Endothelial cell of umbilical vein (primary cell): ENCODE data around the gene ZKSCAN1. TPM values are rescaled to one million over a fixed set of nuclear protein-coding genes. Genes with fewer than 3 reads are reported as not detected.

ENCODE experiments used
- BruUV-seq: library from RNA; stranded (reverse); fragments of 400-500 nt; replicated peaks from 2 replicates; lab custom pipeline; 2021; lab: Mats Ljungman, UMichigan
- CTCF ChIA-PET: fragments of 300-600, 350-600 bp; sonication (Branson Sonifier 250); formaldehyde crosslinking; loops from one replicate; lab custom pipeline; 2021; ENCODE audit warnings: antibody characterized with exemption, inconsistent platforms; lab: Charles Lee
- POLR2A ChIA-PET: fragments of 300-600, 350-600 bp; sonication (Branson Sonifier 250); formaldehyde crosslinking; loops from one replicate; lab custom pipeline; 2021; ENCODE audit warnings: antibody characterized with exemption, inconsistent platforms; lab: Charles Lee
- DNase-seq: peaks from one replicate; pipeline ENCODE4 v3.0.0-alpha.2; 2011; ENCODE audit warnings: low read depth, low spot score
- FAIRE-seq: peaks from 2 replicates; lab custom pipeline; 2011; peaks lifted over from hg19 to GRCh38; lab: Jason Lieb, UNC
- H2AFZ ChIP-seq: 2 replicates; pipeline ENCODE4 v1.6.0; 2012; ENCODE audit warnings: low read depth, low read length, control low read depth, inconsistent platforms
- H3K27ac ChIP-seq: 2 replicates; pipeline ENCODE4 v1.5.1; 2011; ENCODE audit warnings: low read depth, mild to moderate bottlenecking, control low read depth, low read length, moderate library complexity; ENCODE audit not compliant: insufficient read depth
- H3K27me3 ChIP-seq, 2 experiments: 2 replicates each; pipeline versions ENCODE4 v1.6.0 to v1.6.1; 2011; ENCODE audit warnings: low read length in 2 of 2, mixed read lengths in 1 of 2; ENCODE audit not compliant: control insufficient read depth in 2 of 2, insufficient read depth in 2 of 2
- H3K36me3 ChIP-seq, 2 experiments: 2 replicates in 1 of 2; 3 replicates in 1 of 2; pipeline ENCODE4 v1.5.1; 2011; ENCODE audit warnings: low read length in 2 of 2, mild to moderate bottlenecking in 1 of 2, moderate library complexity in 1 of 2; ENCODE audit not compliant: control insufficient read depth in 2 of 2, insufficient read depth in 2 of 2; ENCODE audit errors: extremely low read depth in 1 of 2
- H3K4me1 ChIP-seq: 3 replicates; pipeline ENCODE4 v1.5.1; 2011; ENCODE audit warnings: mild to moderate bottlenecking, low read length; ENCODE audit not compliant: control insufficient read depth, insufficient read depth; ENCODE audit errors: extremely low read depth
- H3K4me2 ChIP-seq: 2 replicates; pipeline ENCODE4 v1.6.1; 2011; ENCODE audit warnings: low read length, control low read depth, mixed read lengths; ENCODE audit not compliant: insufficient read depth
- H3K4me3 ChIP-seq, 3 experiments: fragments of 200-600 bp in 1 of 3; sonication (generic), shearing (Covaris generic) in 1 of 3; replicated peaks in 1 of 3; 2 replicates each; pipeline ENCODE4 v1.5.1; 2011 to 2016; ENCODE audit warnings: control low read depth in 3 of 3, low read length in 3 of 3, mild to moderate bottlenecking in 2 of 3, inconsistent platforms in 1 of 3, low read depth in 1 of 3, moderate library complexity in 1 of 3; ENCODE audit not compliant: insufficient read depth in 1 of 3
- H3K79me2 ChIP-seq: 2 replicates; pipeline ENCODE4 v1.6.0; 2012; ENCODE audit warnings: low read length, inconsistent platforms; ENCODE audit not compliant: control insufficient read depth, insufficient read depth
- H3K9ac ChIP-seq: replicated peaks from 2 replicates; pipeline ENCODE3; 2011; ENCODE audit warnings: low read length, control low read depth; ENCODE audit not compliant: insufficient read depth; ENCODE audit errors: extremely low read depth
- H3K9me1 ChIP-seq: replicated peaks from 3 replicates; pipeline ENCODE4 v1.6.0; 2011; ENCODE audit warnings: mild to moderate bottlenecking, low read length; ENCODE audit not compliant: control insufficient read depth, insufficient read depth; ENCODE audit errors: extremely low read depth
- H3K9me3 ChIP-seq: replicated peaks from 2 replicates; pipeline ENCODE4 v1.5.1; 2012; ENCODE audit warnings: low read length, inconsistent platforms; ENCODE audit not compliant: control insufficient read depth, insufficient read depth
- H4K20me1 ChIP-seq: replicated peaks from 2 replicates; pipeline ENCODE3; 2011; ENCODE audit warnings: mild to moderate bottlenecking, low read length; ENCODE audit not compliant: control insufficient read depth, insufficient read depth; ENCODE audit errors: extremely low read depth
- EZH2 ChIP-seq: IDR thresholded peaks from 2 replicates; pipeline ENCODE4 v1.6.1; 2012; ENCODE audit warnings: borderline replicate concordance, low read depth, mild to moderate bottlenecking, moderate library complexity, low read length, inconsistent platforms; ENCODE audit not compliant: severe bottlenecking
- FOS ChIP-seq: IDR thresholded peaks from 2 replicates; pipeline ENCODE4 v1.6.1; 2011; ENCODE audit warnings: mild to moderate bottlenecking, low read length, moderate library complexity, borderline replicate concordance; ENCODE audit not compliant: insufficient read depth
- GATA2 ChIP-seq: IDR thresholded peaks from 2 replicates; pipeline ENCODE4 v1.7.0; 2011; ENCODE audit warnings: low read depth, mild to moderate bottlenecking, moderate library complexity, mixed read lengths, low read length; ENCODE audit not compliant: insufficient read length, insufficient read depth
- JUN ChIP-seq: IDR thresholded peaks from 2 replicates; pipeline ENCODE4 v1.6.1; 2011; ENCODE audit warnings: borderline replicate concordance, low read depth; ENCODE audit not compliant: insufficient read length, insufficient read depth
- MYC ChIP-seq: IDR thresholded peaks from one replicate; pipeline ENCODE4 v1.6.1; 2011; ENCODE audit warnings: mild to moderate bottlenecking, low read depth, low read length
- POLR2A ChIP-seq: IDR thresholded peaks from 2 replicates; pipeline ENCODE4 v1.6.1; 2012; ENCODE audit warnings: low read depth, mild to moderate bottlenecking, control low read depth, low read length
- POLR2AphosphoS5 ChIP-seq: IDR thresholded peaks from 2 replicates; pipeline ENCODE4 v1.6.1; 2012; ENCODE audit warnings: low read depth, mild to moderate bottlenecking, control low read depth, low read length, moderate library complexity; ENCODE audit not compliant: insufficient read depth
- dilution Hi-C: fragments of 300-500 bp; cut with MboI; formaldehyde crosslinking; loops from one replicate; pipeline ENCODE4 v1.15.0; 2019; ENCODE audit warnings: low sequenced_read_pairs; ENCODE audit not compliant: extremely low pct_ligation_motif_present
- intact Hi-C: fragments of 100-400 bp; cut with micrococcal nuclease; formaldehyde crosslinking; loops from one replicate; pipeline ENCODE4 v1.10.0; 2022
- polyA plus RNA-seq, 4 experiments: library from polyadenylated mRNA; depleted of rRNA in 3 of 4; stranded (reverse) in 3 of 4; unstranded in 1 of 4; fragments of >200 nt; gene quantifications; 2 replicates each; pipeline versions ENCODE4 v1.2.1 to v1.2.3, GENCODE V29; 2011 to 2012; ENCODE audit warnings: missing spikeins in 1 of 4
- total RNA-seq: library from RNA; stranded (reverse); gene quantifications from 2 replicates; pipeline ENCODE4 v1.2.3, GENCODE V29; 2021
- TF ChIP-seq, protein P1 (sequence below): IDR thresholded peaks from 2 replicates; pipeline ENCODE4 v1.6.1; 2011; ENCODE audit not compliant: insufficient read depth, insufficient read length
- TF ChIP-seq, protein P2 (sequence below), 2 donors: IDR thresholded peaks; 1 replicate in 1 of 2; 2 replicates in 1 of 2; pipeline ENCODE4 v1.5.1; 2011; ENCODE audit warnings: low read length in 2 of 2, mild to moderate bottlenecking in 2 of 2, moderate library complexity in 2 of 2, control low read depth in 1 of 2, inconsistent platforms in 1 of 2, low read depth in 1 of 2; ENCODE audit not compliant: insufficient read depth in 1 of 2; ENCODE audit errors: extremely low read depth in 1 of 2

ZKSCAN1 gene
- total and polyA plus RNA-seq, 2 donors (not counting 3 experiments of a cell fraction or from before 2014, with no cell fraction given), result 12.3 to 57.8 TPM

DNA sequence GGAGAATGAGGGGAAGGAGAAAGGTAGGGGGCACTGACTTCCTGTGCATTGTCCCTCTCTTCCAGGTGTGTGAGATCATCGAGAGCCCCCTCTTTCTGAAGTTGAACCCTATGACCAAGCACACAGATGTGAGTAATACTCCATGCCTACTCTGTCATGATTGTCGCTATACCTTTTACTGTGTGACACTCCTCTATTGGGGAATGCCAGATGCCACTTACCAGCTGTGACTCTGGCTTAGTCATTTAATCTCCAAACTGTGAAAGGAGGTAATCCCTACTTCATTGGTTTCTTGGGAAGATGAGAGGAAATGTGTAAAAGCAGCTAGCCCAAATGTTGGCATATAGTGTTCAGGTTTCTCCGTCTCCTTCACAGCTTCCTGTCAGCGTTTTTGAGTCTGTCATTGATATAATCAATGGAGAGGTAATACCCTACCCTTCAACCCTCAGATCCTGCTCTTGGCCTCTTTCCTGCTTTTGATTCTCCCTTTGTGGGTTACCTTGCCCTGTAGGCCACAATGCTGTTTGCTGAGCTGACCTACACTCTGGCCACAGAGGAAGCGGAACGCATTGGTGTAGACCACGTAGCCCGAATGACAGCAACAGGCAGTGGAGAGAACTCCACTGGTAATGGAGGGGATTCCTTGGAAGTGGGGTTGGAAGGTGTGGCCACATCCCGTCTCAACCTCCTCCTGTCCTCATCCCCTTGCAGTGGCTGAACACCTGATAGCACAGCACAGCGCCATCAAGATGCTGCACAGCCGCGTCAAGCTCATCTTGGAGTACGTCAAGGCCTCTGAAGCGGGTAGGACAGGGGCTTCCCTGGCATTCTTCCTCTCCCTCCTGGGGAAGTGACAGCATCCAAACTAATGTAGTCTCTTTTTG lies 75.4 kb downstream of the ZKSCAN1 start:
- CTCF ChIA-PET, result interaction anchor here (0.6 to 1.2 kb wide), 4 partner anchors 8 to 10 kb away, joined by 3 to 5 read pairs (median 4); partner anchors contain the start of genes AP4M1 and MCM7
- H2AFZ ChIP-seq, result no peak overlapping the region
- dilution Hi-C loops (no loop called here), intact Hi-C loops (no loop called here)
- TSS peak; percentile 30 for BruUV-seq
- H3K9ac ChIP-seq, result no peak overlapping the region
- no peak overlapping the region for H3K27ac ChIP-seq
- no peaks in the 10 kb centered on the region for H4K20me1 ChIP-seq
- H3K4me1 ChIP-seq, result peaks cover 39% of the 10 kb centered on the region
- no peak overlapping the region for H3K4me3 ChIP-seq
- FAIRE-seq, result no peak
- POLR2A ChIA-PET, result interaction anchor here (1.6 to 1.9 kb wide), 2 partner anchors 8 to 11 kb away, joined by 3 to 4 read pairs; partner anchors contain the start of genes AP4M1 and MCM7
- peaks cover 28 to 33% of the 10 kb centered on the region in 2 experiments for H3K36me3 ChIP-seq
- TF ChIP-seq MYC (no peak), EZH2 (no peak), POLR2A (no peak), FOS (no peak), JUN (no peak), GATA2 (no peak), POLR2AphosphoS5 (no peak)
- TF ChIP-seq, protein P1, sequence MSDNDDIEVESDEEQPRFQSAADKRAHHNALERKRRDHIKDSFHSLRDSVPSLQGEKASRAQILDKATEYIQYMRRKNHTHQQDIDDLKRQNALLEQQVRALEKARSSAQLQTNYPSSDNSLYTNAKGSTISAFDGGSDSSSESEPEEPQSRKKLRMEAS, result no peak
- TF ChIP-seq, protein P2, sequence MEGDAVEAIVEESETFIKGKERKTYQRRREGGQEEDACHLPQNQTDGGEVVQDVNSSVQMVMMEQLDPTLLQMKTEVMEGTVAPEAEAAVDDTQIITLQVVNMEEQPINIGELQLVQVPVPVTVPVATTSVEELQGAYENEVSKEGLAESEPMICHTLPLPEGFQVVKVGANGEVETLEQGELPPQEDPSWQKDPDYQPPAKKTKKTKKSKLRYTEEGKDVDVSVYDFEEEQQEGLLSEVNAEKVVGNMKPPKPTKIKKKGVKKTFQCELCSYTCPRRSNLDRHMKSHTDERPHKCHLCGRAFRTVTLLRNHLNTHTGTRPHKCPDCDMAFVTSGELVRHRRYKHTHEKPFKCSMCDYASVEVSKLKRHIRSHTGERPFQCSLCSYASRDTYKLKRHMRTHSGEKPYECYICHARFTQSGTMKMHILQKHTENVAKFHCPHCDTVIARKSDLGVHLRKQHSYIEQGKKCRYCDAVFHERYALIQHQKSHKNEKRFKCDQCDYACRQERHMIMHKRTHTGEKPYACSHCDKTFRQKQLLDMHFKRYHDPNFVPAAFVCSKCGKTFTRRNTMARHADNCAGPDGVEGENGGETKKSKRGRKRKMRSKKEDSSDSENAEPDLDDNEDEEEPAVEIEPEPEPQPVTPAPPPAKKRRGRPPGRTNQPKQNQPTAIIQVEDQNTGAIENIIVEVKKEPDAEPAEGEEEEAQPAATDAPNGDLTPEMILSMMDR (IDR thresholded peaks at IDR 0.05; ENCODE audit: extremely low read depth in 1 of 2, insufficient read depth in 1 of 2, low read depth in 1 of 2, low read length in 2 of 2), result no peak
- H3K9me1 ChIP-seq, result no peaks in the 10 kb centered on the region
- DNase-seq, result no peak
- H3K27me3 ChIP-seq, result no peaks in the 10 kb centered on the region
- no peak overlapping the region for H3K4me2 ChIP-seq
- H3K9me3 ChIP-seq, result no peaks in the 10 kb centered on the region
- H3K79me2 ChIP-seq, result peaks cover 21% of the 10 kb centered on the region

Other genes starting within 250 kb of the ZKSCAN1 start
- not detected in 2 replicates for gene CYP3A4, start 231.4 kb upstream of the ZKSCAN1 start, total RNA-seq
- gene CYP3A4, start 231.4 kb upstream of the ZKSCAN1 start, polyA plus RNA-seq, result not detected in 2 replicates
- not detected in 2 replicates for gene CYP3A43, start 187.6 kb upstream of the ZKSCAN1 start, total RNA-seq
- gene CYP3A43, start 187.6 kb upstream of the ZKSCAN1 start, polyA plus RNA-seq, result not detected in 2 replicates
- gene OR2AE1, start 138.6 kb upstream of the ZKSCAN1 start, total RNA-seq, result 0.51 TPM in 1 of 2 replicates, not detected in the other
- 0.13 and 0.18 TPM in 2 replicates for gene OR2AE1, start 138.6 kb upstream of the ZKSCAN1 start, polyA plus RNA-seq
- gene TRIM4, start 96.1 kb upstream of the ZKSCAN1 start, total RNA-seq, result 19.1 and 22.1 TPM in 2 replicates
- 10.3 and 13.0 TPM in 2 replicates for gene TRIM4, start 96.1 kb upstream of the ZKSCAN1 start, polyA plus RNA-seq
- not detected in 2 replicates for gene GJC3, start 86.0 kb upstream of the ZKSCAN1 start, total RNA-seq
- 0.28 and 0.33 TPM in 2 replicates for gene GJC3, start 86.0 kb upstream of the ZKSCAN1 start, polyA plus RNA-seq
- gene AZGP1, start 39.6 kb upstream of the ZKSCAN1 start, total RNA-seq, result not detected in 2 replicates
- not detected in 2 replicates for gene AZGP1, start 39.6 kb upstream of the ZKSCAN1 start, polyA plus RNA-seq
- 7.4 and 7.7 TPM in 2 replicates for gene ZSCAN21, start 34.2 kb downstream of the ZKSCAN1 start, total RNA-seq
- 6.5 and 7.7 TPM in 2 replicates for gene ZSCAN21, start 34.2 kb downstream of the ZKSCAN1 start, polyA plus RNA-seq
- 30.9 and 31.1 TPM in 2 replicates for gene ZNF3, start 66.1 kb downstream of the ZKSCAN1 start, total RNA-seq
- gene ZNF3, start 66.1 kb downstream of the ZKSCAN1 start, polyA plus RNA-seq, result 20.1 and 21.8 TPM in 2 replicates
- gene COPS6, start 73.4 kb downstream of the ZKSCAN1 start, total RNA-seq, result 168 and 188 TPM in 2 replicates
- gene COPS6, start 73.4 kb downstream of the ZKSCAN1 start, polyA plus RNA-seq, result 251 and 268 TPM in 2 replicates
- gene MCM7, start 85.8 kb downstream of the ZKSCAN1 start, total RNA-seq, result 183 and 187 TPM in 2 replicates
- 145 and 156 TPM in 2 replicates for gene MCM7, start 85.8 kb downstream of the ZKSCAN1 start, polyA plus RNA-seq
- 20.5 and 22.7 TPM in 2 replicates for gene AP4M1, start 86.0 kb downstream of the ZKSCAN1 start, total RNA-seq
- 27.4 and 31.4 TPM in 2 replicates for gene AP4M1, start 86.0 kb downstream of the ZKSCAN1 start, polyA plus RNA-seq
- gene TAF6, start 103.8 kb downstream of the ZKSCAN1 start, total RNA-seq, result 64.6 and 67.3 TPM in 2 replicates
- 32.7 and 34.1 TPM in 2 replicates for gene TAF6, start 103.8 kb downstream of the ZKSCAN1 start, polyA plus RNA-seq
- gene CNPY4, start 104.0 kb downstream of the ZKSCAN1 start, total RNA-seq, result 18.0 and 33.7 TPM in 2 replicates
- 22.6 and 28.6 TPM in 2 replicates for gene CNPY4, start 104.0 kb downstream of the ZKSCAN1 start, polyA plus RNA-seq
- gene MBLAC1, start 111.4 kb downstream of the ZKSCAN1 start, total RNA-seq, result 1.3 and 1.8 TPM in 2 replicates
- 1.8 and 2.1 TPM in 2 replicates for gene MBLAC1, start 111.4 kb downstream of the ZKSCAN1 start, polyA plus RNA-seq
- gene LAMTOR4, start 133.3 kb downstream of the ZKSCAN1 start, total RNA-seq, result 139 and 140 TPM in 2 replicates
- 492 and 520 TPM in 2 replicates for gene LAMTOR4, start 133.3 kb downstream of the ZKSCAN1 start, polyA plus RNA-seq
- gene TRAPPC14, start 143.1 kb downstream of the ZKSCAN1 start, total RNA-seq, result 23.0 and 24.0 TPM in 2 replicates
- 13.3 and 15.6 TPM in 2 replicates for gene TRAPPC14, start 143.1 kb downstream of the ZKSCAN1 start, polyA plus RNA-seq
- gene GAL3ST4, start 153.0 kb downstream of the ZKSCAN1 start, total RNA-seq, result 6.6 and 7.9 TPM in 2 replicates
- 14.6 and 16.7 TPM in 2 replicates for gene GAL3ST4, start 153.0 kb downstream of the ZKSCAN1 start, polyA plus RNA-seq
- gene GPC2, start 161.8 kb downstream of the ZKSCAN1 start, total RNA-seq, result 17.5 and 20.9 TPM in 2 replicates
- 9.2 and 10.7 TPM in 2 replicates for gene GPC2, start 161.8 kb downstream of the ZKSCAN1 start, polyA plus RNA-seq
- gene STAG3, start 162.3 kb downstream of the ZKSCAN1 start, total RNA-seq, result 0.55 and 1.4 TPM in 2 replicates
- gene STAG3, start 162.3 kb downstream of the ZKSCAN1 start, polyA plus RNA-seq, result 0.29 and 0.40 TPM in 2 replicates
- 0.80 TPM in 1 of 2 replicates, not detected in the other for gene PVRIG, start 204.4 kb downstream of the ZKSCAN1 start, total RNA-seq
- not detected in 2 replicates for gene PVRIG, start 204.4 kb downstream of the ZKSCAN1 start, polyA plus RNA-seq